Mesendoderm (in vitro differentiated cells): Measurements from ENCODE around the gene NRIP2.
A peak's percentile ranks its signal among the peaks of the same experiment; 100 is the strongest.

Source experiments
- DNase-seq: peaks from one replicate; pipeline ENCODE4 v3.0.0; 2013
- H2AK5ac ChIP-seq: 2 replicates; pipeline ENCODE4 v1.6.1; 2013; ENCODE audit warnings: low read length, inconsistent platforms
- H2BK120ac ChIP-seq: 2 replicates; pipeline ENCODE4 v1.6.1; 2013; ENCODE audit warnings: low read depth, mild to moderate bottlenecking, low read length, moderate library complexity, mixed read lengths
- H2BK15ac ChIP-seq: replicated peaks from 2 replicates; pipeline ENCODE4 v1.6.1; 2013; ENCODE audit warnings: low read depth, mild to moderate bottlenecking, moderate library complexity
- H2BK5ac ChIP-seq: 2 replicates; pipeline ENCODE4 v1.6.1; 2013; ENCODE audit warnings: low read length, inconsistent platforms
- H3K18ac ChIP-seq: 2 replicates; pipeline ENCODE4 v1.6.1; 2013; ENCODE audit warnings: mild to moderate bottlenecking, low read length, mixed read lengths
- H3K23ac ChIP-seq: one replicate; pipeline ENCODE4 v1.6.1; 2013; ENCODE audit warnings: low read length
- H3K27ac ChIP-seq: 2 replicates; pipeline ENCODE4 v1.5.1; 2013; ENCODE audit warnings: low read depth, mild to moderate bottlenecking, inconsistent platforms, low read length, moderate library complexity
- H3K27me3 ChIP-seq: 2 replicates; pipeline ENCODE4 v1.6.1; 2013; ENCODE audit warnings: low read length, control low read depth, mild to moderate bottlenecking, inconsistent platforms; ENCODE audit not compliant: insufficient read depth, poor library complexity
- H3K36me3 ChIP-seq: 2 replicates; pipeline ENCODE4 v1.6.1; 2013; ENCODE audit warnings: low read length, inconsistent platforms; ENCODE audit not compliant: control insufficient read depth, insufficient read depth
- H3K4ac ChIP-seq: one replicate; pipeline ENCODE4 v1.6.1; 2013; ENCODE audit warnings: low read depth, mild to moderate bottlenecking, low read length, moderate library complexity
- H3K4me1 ChIP-seq: 2 replicates; pipeline ENCODE4 v1.6.1; 2013; ENCODE audit warnings: low read depth, low read length, inconsistent platforms; ENCODE audit not compliant: control insufficient read depth
- H3K4me2 ChIP-seq: 2 replicates; pipeline ENCODE4 v1.6.1; 2013; ENCODE audit warnings: low read length
- H3K4me3 ChIP-seq: 2 replicates; pipeline ENCODE4 v1.5.1; 2013; ENCODE audit warnings: mild to moderate bottlenecking, low read length
- H3K56ac ChIP-seq: one replicate; pipeline ENCODE4 v1.6.1; 2013; ENCODE audit warnings: low read length
- H3K79me1 ChIP-seq: 2 replicates; pipeline ENCODE4 v1.6.1; 2013; ENCODE audit warnings: low read length, inconsistent platforms
- H3K79me2 ChIP-seq: 2 replicates; pipeline ENCODE4 v1.6.1; 2013; ENCODE audit warnings: mild to moderate bottlenecking, low read length; ENCODE audit not compliant: control insufficient read depth, insufficient read depth
- H3K9ac ChIP-seq: 2 replicates; pipeline ENCODE4 v1.6.1; 2013; ENCODE audit warnings: low read length, inconsistent platforms
- H4K5ac ChIP-seq: one replicate; pipeline ENCODE4 v1.6.1; 2013; ENCODE audit warnings: low read length
- H4K8ac ChIP-seq: one replicate; pipeline ENCODE4 v1.6.1; 2013; ENCODE audit warnings: low read depth, mild to moderate bottlenecking, control low read depth, low read length, moderate library complexity
- WGBS: extraction: QIAGEN DNeasy Blood & Tissue Kit; methylation state at CpG from one replicate; pipeline ENCODE4 v1.1.7; 2013; ENCODE audit warnings: low lambda C conversion rate, missing lambda C conversion rate; ENCODE audit not compliant: insufficient coverage; ENCODE audit errors: extremely low coverage; 5-methylcytosine and 5-hydroxymethylcytosine counted together

Gene NRIP2

DNA sequence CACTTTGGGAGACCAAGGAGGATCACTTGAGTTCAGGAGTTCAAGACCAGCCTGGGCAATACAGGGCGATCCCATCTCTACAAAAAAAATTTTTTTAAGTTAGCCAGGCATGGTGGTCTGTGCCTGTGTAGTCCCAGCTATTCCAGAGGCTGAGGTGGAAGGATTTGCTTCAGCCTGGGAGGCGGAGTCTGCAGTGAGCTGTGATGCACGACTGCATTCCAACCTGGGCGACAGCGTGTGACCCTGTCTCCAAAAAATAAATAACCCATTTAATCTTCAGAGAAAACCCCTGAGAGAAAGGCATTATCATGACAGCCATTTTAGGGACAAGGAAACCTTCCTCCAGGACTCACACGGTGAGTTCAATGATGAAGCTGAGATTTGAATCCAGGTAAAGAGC, 43.7 kb downstream of the NRIP2 start:
- no CpG with 5 or more reads among the region's 6 CpGs for WGBS
- no peak for DNase-seq

GRCh38 chr12:2785017-2785416, 49.8 kb downstream of the NRIP2 start:
- no peak overlapping the region for H2AK5ac ChIP-seq
- H3K23ac ChIP-seq: no peak overlapping the region
- no peaks in the 10 kb centered on the region for H3K36me3 ChIP-seq
- no peaks in the 10 kb centered on the region for H3K79me2 ChIP-seq
- H4K5ac ChIP-seq: no peak overlapping the region
- no peak overlapping the region for H3K4ac ChIP-seq
- no peak overlapping the region for H3K27ac ChIP-seq
- H2BK120ac ChIP-seq: no peak overlapping the region
- H3K4me3 ChIP-seq: no peak overlapping the region
- no peak overlapping the region for H2BK5ac ChIP-seq
- peaks cover 2% of the 10 kb centered on the region for H3K27me3 ChIP-seq
- H3K56ac ChIP-seq: no peak overlapping the region
- H3K9ac ChIP-seq: no peak overlapping the region
- no peak overlapping the region for H3K18ac ChIP-seq
- H4K8ac ChIP-seq: no peak overlapping the region
- H3K79me1 ChIP-seq: no peaks in the 10 kb centered on the region
- no peak overlapping the region for H3K4me2 ChIP-seq
- H2BK15ac ChIP-seq: no peak overlapping the region
- no peaks in the 10 kb centered on the region for H3K4me1 ChIP-seq
- no CpG with 5 or more reads among the region's 5 CpGs for WGBS
- no peak for DNase-seq

More for the DNA sequence above, 43.7 kb downstream of the NRIP2 start:
- Histone ChIP-seq H3K36me3 (no peaks in the 10 kb centered on the region), H3K27me3 (peaks cover 2% of the 10 kb centered on the region), H4K8ac (no peak overlapping the region), H2AK5ac (no peak overlapping the region), H2BK15ac (no peak overlapping the region), H4K5ac (no peak overlapping the region), H2BK5ac (no peak overlapping the region), H3K79me1 (no peaks in the 10 kb centered on the region), H3K4ac (no peak overlapping the region), H3K4me3 (no peak overlapping the region), H3K9ac (no peak overlapping the region), H3K4me2 (no peak overlapping the region), H3K4me1 (no peaks in the 10 kb centered on the region), H3K23ac (no peak overlapping the region), H3K79me2 (peaks cover 3% of the 10 kb centered on the region), H2BK120ac (no peak overlapping the region), H3K27ac (no peak overlapping the region), H3K56ac (no peak overlapping the region), H3K18ac (no peak overlapping the region)

DNA sequence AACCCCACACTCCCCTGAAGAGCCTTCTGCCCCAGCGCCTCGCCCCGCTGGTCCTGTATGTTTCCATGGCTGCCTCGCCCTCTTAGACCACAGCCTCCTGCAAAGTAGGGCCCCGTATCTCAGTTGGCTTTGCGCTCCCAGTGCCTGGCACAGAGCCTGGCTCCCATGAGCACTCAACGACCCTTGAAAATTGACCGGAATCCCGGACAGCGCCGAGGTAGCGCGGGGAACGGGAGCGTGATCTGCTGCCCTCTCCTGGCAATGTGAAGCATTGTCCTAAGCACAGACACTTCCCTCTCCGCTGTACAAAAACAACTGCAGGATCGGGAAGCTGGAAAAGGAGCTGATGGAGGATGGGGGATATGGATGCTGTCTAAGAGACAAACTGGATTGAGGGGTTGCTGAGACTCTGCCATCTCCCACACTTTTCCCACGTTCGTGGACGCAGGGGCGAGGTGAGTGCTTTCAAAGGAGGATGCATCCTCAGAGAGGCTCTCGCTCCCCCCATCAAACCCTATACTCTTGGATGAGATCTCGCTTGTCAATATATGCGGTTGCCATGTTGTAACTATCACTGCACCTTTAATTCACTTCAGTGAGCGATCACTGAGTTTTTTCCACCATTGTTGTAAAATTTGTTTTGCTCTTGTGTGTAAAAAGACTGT, 50.8 kb downstream of the NRIP2 start:
- no peak overlapping the region for H3K18ac ChIP-seq
- H2BK5ac ChIP-seq: no peak overlapping the region
- no peaks in the 10 kb centered on the region for H3K36me3 ChIP-seq
- no peaks in the 10 kb centered on the region for H3K4me1 ChIP-seq
- no peaks in the 10 kb centered on the region for H3K79me2 ChIP-seq
- no CpG with 5 or more reads among the region's 25 CpGs for WGBS
- H3K4me3 ChIP-seq: no peak overlapping the region
- DNase-seq: peak; percentile 64
- no peaks in the 10 kb centered on the region for H3K79me1 ChIP-seq
- no peak overlapping the region for H3K23ac ChIP-seq
- H3K27me3 ChIP-seq: no peaks in the 10 kb centered on the region
- no peak overlapping the region for H4K8ac ChIP-seq
- H3K4me2 ChIP-seq: no peak overlapping the region
- no peak overlapping the region for H2BK15ac ChIP-seq
- H3K27ac ChIP-seq: no peak overlapping the region
- no peak overlapping the region for H2AK5ac ChIP-seq
- no peak overlapping the region for H3K4ac ChIP-seq
- H3K56ac ChIP-seq: no peak overlapping the region
- H3K9ac ChIP-seq: no peak overlapping the region
- H4K5ac ChIP-seq: no peak overlapping the region
- H2BK120ac ChIP-seq: no peak overlapping the region

GRCh38 chr12:2779281-2779680, 55.6 kb downstream of the NRIP2 start:
- Histone ChIP-seq H3K56ac (no peak overlapping the region), H2AK5ac (no peak overlapping the region), H3K79me1 (no peaks in the 10 kb centered on the region), H2BK5ac (no peak overlapping the region), H3K4me3 (no peak overlapping the region), H3K9ac (no peak overlapping the region), H4K8ac (no peak overlapping the region), H3K4me1 (no peaks in the 10 kb centered on the region), H4K5ac (no peak overlapping the region), H3K36me3 (no peaks in the 10 kb centered on the region), H3K27me3 (no peaks in the 10 kb centered on the region), H3K23ac (no peak overlapping the region), H3K4me2 (no peak overlapping the region), H3K18ac (no peak overlapping the region), H3K27ac (no peak overlapping the region), H2BK15ac (no peak overlapping the region), H3K79me2 (no peaks in the 10 kb centered on the region), H2BK120ac (no peak overlapping the region), H3K4ac (no peak overlapping the region)
- no CpG with 5 or more reads among the region's 4 CpGs for WGBS
- DNase-seq: peak; percentile 28

DNA sequence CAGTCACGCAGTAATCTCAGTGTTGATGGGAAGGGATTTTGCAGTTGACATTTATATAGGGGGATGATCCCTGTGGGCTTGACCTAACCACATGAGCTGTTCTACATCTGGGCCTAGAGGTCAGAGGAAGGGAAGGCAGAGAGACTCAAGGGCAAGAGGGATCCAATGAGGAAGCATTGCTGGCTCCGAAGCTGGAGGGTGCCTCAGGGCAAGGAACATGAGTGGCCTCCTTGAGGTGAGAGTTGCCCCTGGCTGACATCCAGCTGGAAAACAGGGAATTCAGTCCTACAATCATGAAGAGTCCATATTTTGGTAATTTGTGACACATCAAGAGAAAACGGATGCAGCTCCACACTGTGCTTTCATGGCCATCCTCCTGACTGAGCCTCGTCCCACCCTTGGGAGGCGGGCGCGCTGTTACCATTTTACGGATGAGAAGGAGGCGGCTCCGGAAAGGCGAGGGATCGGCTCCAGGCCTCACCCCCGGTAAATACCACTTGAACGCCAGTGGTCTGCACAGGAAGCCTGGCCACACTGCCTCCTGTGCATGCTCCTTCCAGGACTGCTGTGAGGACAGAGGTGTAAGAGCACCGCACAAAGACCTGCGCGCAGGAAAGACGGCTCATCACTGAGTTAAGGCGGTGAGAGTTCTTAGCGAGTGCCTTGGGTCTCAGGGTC, 58.6 kb downstream of the NRIP2 start:
- no peak overlapping the region for H3K4ac ChIP-seq
- no peak overlapping the region for H3K18ac ChIP-seq
- H3K4me2 ChIP-seq: no peak overlapping the region
- no peak overlapping the region for H3K56ac ChIP-seq
- H3K27ac ChIP-seq: no peak overlapping the region
- no peak overlapping the region for H3K23ac ChIP-seq
- H3K4me1 ChIP-seq: no peaks in the 10 kb centered on the region
- H2BK120ac ChIP-seq: no peak overlapping the region
- WGBS: no CpG with 5 or more reads among the region's 20 CpGs
- no peaks in the 10 kb centered on the region for H3K27me3 ChIP-seq
- DNase-seq: no peak
- H3K79me2 ChIP-seq: no peaks in the 10 kb centered on the region
- H4K8ac ChIP-seq: no peak overlapping the region
- H3K9ac ChIP-seq: no peak overlapping the region
- H3K36me3 ChIP-seq: no peaks in the 10 kb centered on the region
- no peak overlapping the region for H4K5ac ChIP-seq
- no peaks in the 10 kb centered on the region for H3K79me1 ChIP-seq
- H3K4me3 ChIP-seq: no peak overlapping the region
- no peak overlapping the region for H2BK15ac ChIP-seq
- H2AK5ac ChIP-seq: no peak overlapping the region
- H2BK5ac ChIP-seq: no peak overlapping the region
